ENCODE measurements around the gene MATCAP1.

The MATCAP1 gene

GRCh38 chr16:67201411-67202345 lies 17.9 kb upstream of the MATCAP1 start:
- DNase-seq (ENCODE audit: low read depth) = no peak
- TF ChIP-seq CTCF (IDR thresholded peaks at IDR 0.05; ENCODE audit: control insufficient read depth, insufficient read depth, low read depth, low read length, missing control alignments) = no peak

GRCh38 chr16:67200491-67200890 lies 16.7 kb upstream of the MATCAP1 start:
- no peak for DNase-seq (ENCODE audit: low read depth)
- H3K4me3 ChIP-seq (ENCODE audit: control insufficient read depth, low read depth, low read length) = no peak overlapping the region
- no peak for TF ChIP-seq CTCF (IDR thresholded peaks at IDR 0.05; ENCODE audit: control insufficient read depth, insufficient read depth, low read depth, low read length, missing control alignments)

More at GRCh38 chr16:67201411-67202345, 17.9 kb upstream of the MATCAP1 start:
- no peak overlapping the region for H3K4me3 ChIP-seq (ENCODE audit: control insufficient read depth, low read depth, low read length)

GRCh38 chr16:67199808-67200198 lies 16.0 kb upstream of the MATCAP1 start:
- no peak overlapping the region for H3K4me3 ChIP-seq (ENCODE audit: control insufficient read depth, low read depth, low read length)
- no peak for DNase-seq (ENCODE audit: low read depth)
- no peak for TF ChIP-seq CTCF (IDR thresholded peaks at IDR 0.05; ENCODE audit: control insufficient read depth, insufficient read depth, low read depth, low read length, missing control alignments)

- TF ChIP-seq CTCF (IDR thresholded peaks at IDR 0.05; ENCODE audit: control insufficient read depth, insufficient read depth, low read depth, low read length, missing control alignments) = peak; percentile 21
- no peak for DNase-seq (ENCODE audit: low read depth)
- H3K4me3 ChIP-seq (ENCODE audit: control insufficient read depth, low read depth, low read length) = no peak within 1 kb of the TSS
Observed at GRCh38 chr16:67199011-67199807, 15.4 kb upstream of the MATCAP1 start, which contains the start of gene ELMO3. ELMO3 (plus strand) TSS chr16:67199131; CDS start chr16:67199327, 196 bp downstream.

- TF ChIP-seq CTCF (IDR thresholded peaks at IDR 0.05; ENCODE audit: control insufficient read depth, insufficient read depth, low read depth, low read length, missing control alignments) = peak; percentile 74
- DNase-seq (ENCODE audit: low read depth) = no peak
- H3K4me3 ChIP-seq (ENCODE audit: control insufficient read depth, low read depth, low read length) = no peak overlapping the region
Observed at GRCh38 chr16:67198238-67198734, 14.5 kb upstream of the MATCAP1 start.

GRCh38 chr16:67197704-67198103 lies 13.9 kb upstream of the MATCAP1 start:
- no peak for DNase-seq (ENCODE audit: low read depth)
- no peak overlapping the region for H3K4me3 ChIP-seq (ENCODE audit: control insufficient read depth, low read depth, low read length)
- TF ChIP-seq CTCF (IDR thresholded peaks at IDR 0.05; ENCODE audit: control insufficient read depth, insufficient read depth, low read depth, low read length, missing control alignments) = no peak

All from AG09309 (cell line).